Measurements from ENCODE around the gene PRRX2. TPM values are rescaled to one million over a fixed set of nuclear protein-coding genes. Genes with fewer than 3 reads are reported as not detected.

Gene PRRX2
- total and polyA plus RNA-seq, 2 of the 13 experiments (the other 11 are each of a cell fraction or from before 2014, with no cell fraction given), result 0.05 TPM; not detected in 1

DNA sequence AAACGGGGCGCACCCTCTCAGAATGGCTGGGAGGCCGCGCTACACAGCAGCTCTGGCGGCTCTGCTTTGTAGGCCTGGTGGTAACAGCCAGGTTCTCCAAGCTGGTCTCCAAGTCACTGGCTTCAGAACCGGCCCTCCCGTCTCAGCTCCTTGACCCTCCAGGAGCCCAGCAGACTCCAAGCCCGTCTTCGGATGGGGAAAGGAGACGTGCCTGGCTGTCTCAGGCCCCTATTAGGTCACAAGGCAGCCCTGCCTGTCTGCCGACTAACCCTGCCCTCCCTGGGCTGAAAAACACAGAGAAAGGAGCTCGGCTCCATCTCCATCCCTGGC, 25.7 kb upstream of the PRRX2 start:
- FAIRE-seq (no peak), ATAC-seq (no peak), DNase-seq (ENCODE audit: low spot score) (no peak)
- Histone ChIP-seq H3K27ac (ENCODE audit: extremely low read length, insufficient read depth, low read length) (no peak overlapping the region), H3K9me3 (ENCODE audit: low read length) (no peaks in the 10 kb centered on the region), H3K36me3 (replicated peaks in 1 of 2; ENCODE audit: control insufficient read depth in 1 of 2, insufficient read depth in 2 of 2, low read length in 2 of 2) (peaks cover 23 to 43% of the 10 kb centered on the region in 2 experiments; a peak in 4 of 5 replicates), H2AFZ (ENCODE audit: low read length) (no peak overlapping the region), H3K79me2 (ENCODE audit: insufficient read depth, low read length) (peaks cover 23% of the 10 kb centered on the region), H4K20me1 (ENCODE audit: insufficient read depth, low read length) (peaks cover 9% of the 10 kb centered on the region; the same call in 1 of the 2 replicates), H3K4me1 (ENCODE audit: insufficient read depth, low read length) (peaks cover 26% of the 10 kb centered on the region), H3K4me3 (replicated peaks in 1 of 3; ENCODE audit: insufficient read depth in 1 of 3, low read depth in 2 of 3, low read length in 3 of 3) (no peak overlapping the region), H3K9ac (ENCODE audit: insufficient read depth, low read depth, low read length) (no peak overlapping the region), H3K27me3 (ENCODE audit: control insufficient read depth in 1 of 2, insufficient read depth in 2 of 2, low read length in 2 of 2) (no peaks in the 10 kb centered on the region; a peak in 1 of 5 replicates), H3K4me2 (ENCODE audit: low read depth, low read length) (no peak overlapping the region)
- ChIA-PET CTCF (ENCODE audit: low intra/inter-chr PET ratio, low total read pairs) (no interaction called here), POLR2A (interaction anchor here (1.5 kb wide), 1 partner anchor 12 kb away, joined by 4 read pairs; no protein-coding TSS in a partner anchor)
- WGBS (ENCODE audit: low lambda C conversion rate), result 100% methylated on average over 3 of the region's 12 CpGs
- intact Hi-C loops (cut with micrococcal nuclease; ENCODE audit: unreplicated experiment) (loop anchor here (5.0 kb wide), 1 partner anchor 143 kb away; no protein-coding TSS in a partner anchor), in situ Hi-C loops (cut with HindIII; ENCODE audit: extremely low pct_ligation_motif_present, low pct_unique_long_range_greater_than_20kb) (loop anchor here (10.0 kb wide), 1 partner anchor 145 kb away; no protein-coding TSS in a partner anchor)
- BruUV-seq (replicated peaks), result no TSS peak
- TF ChIP-seq MED13 (CRISPR knock-in tag; IDR thresholded peaks at IDR 0.05) (no peak), AGO1 (IDR thresholded peaks at IDR 0.05; ENCODE audit: low read depth, low read length, poor library complexity, severe bottlenecking) (no peak), NONO (IDR thresholded peaks at IDR 0.05) (no peak), NONO (CRISPR knock-in tag; conservative IDR thresholded peaks at IDR 0.05) (no peak), ZNF354B (CRISPR knock-in tag; IDR thresholded peaks at IDR 0.05) (no peak), SRSF4 (IDR thresholded peaks at IDR 0.05; ENCODE audit: low read depth, low read length, poor library complexity, severe bottlenecking) (no peak), ZEB1 (IDR thresholded peaks at IDR 0.05; ENCODE audit: insufficient replicate concordance, low read depth) (no peak), ZNF441 (CRISPR knock-in tag; IDR thresholded peaks at IDR 0.05; ENCODE audit: borderline replicate concordance) (no peak), ZNF546 (CRISPR knock-in tag; conservative IDR thresholded peaks at IDR 0.05) (no peak), SOX13 (IDR thresholded peaks at IDR 0.05) (no peak), SOX13 (CRISPR knock-in tag; conservative IDR thresholded peaks at IDR 0.05 in 1 of 2, IDR thresholded peaks at IDR 0.05 in 1 of 2) (no peak)
- TF ChIP-seq, protein P1, sequence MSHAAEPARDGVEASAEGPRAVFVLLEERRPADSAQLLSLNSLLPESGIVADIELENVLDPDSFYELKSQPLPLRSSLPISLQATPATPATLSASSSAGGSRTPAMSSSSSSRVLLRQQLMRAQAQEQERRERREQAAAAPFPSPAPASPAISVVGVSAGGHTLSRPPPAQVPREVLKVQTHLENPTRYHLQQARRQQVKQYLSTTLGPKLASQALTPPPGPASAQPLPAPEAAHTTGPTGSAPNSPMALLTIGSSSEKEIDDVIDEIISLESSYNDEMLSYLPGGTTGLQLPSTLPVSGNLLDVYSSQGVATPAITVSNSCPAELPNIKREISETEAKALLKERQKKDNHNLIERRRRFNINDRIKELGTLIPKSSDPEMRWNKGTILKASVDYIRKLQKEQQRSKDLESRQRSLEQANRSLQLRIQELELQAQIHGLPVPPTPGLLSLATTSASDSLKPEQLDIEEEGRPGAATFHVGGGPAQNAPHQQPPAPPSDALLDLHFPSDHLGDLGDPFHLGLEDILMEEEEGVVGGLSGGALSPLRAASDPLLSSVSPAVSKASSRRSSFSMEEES (CRISPR knock-in tag; IDR thresholded peaks at IDR 0.05), result no peak

Data from HepG2 (cell line).